Measurements from ENCODE around the gene EXOC5.

EXOC5 gene

DNA sequence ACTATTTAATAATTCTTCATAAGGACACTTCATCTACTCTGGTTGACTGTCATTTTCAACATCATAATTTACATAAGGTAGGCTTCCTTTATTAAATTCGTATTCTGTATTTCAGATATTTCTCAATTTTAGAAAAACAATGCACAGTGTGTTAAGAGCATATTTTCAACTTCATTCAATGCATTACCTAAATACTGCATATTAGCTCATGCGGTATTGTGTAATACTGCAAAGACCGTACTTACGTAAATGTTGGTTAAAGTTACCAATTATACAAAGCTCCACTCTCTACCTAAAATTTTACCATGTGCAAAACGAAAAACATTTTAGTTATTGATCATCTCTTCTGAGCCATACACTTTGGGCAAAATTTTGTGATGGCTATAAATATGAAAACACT lies 62.8 kb downstream of the EXOC5 start:
- TF ChIP-seq RAD21 (IDR thresholded peaks at IDR 0.05; ENCODE audit: low read depth) (no peak), CREB1 (IDR thresholded peaks at IDR 0.05; ENCODE audit: low read depth) (no peak), TCF12 (IDR thresholded peaks at IDR 0.05; ENCODE audit: low read depth) (no peak), EGR1 (IDR thresholded peaks at IDR 0.05) (no peak), FOXM1 (IDR thresholded peaks at IDR 0.05; ENCODE audit: borderline replicate concordance, low read depth) (no peak), TAF1 (IDR thresholded peaks at IDR 0.05; ENCODE audit: low read depth) (no peak), NFIC (IDR thresholded peaks at IDR 0.05) (no peak), ZBTB7A (IDR thresholded peaks at IDR 0.05; ENCODE audit: low read depth) (no peak), TEAD4 (IDR thresholded peaks at IDR 0.05) (no peak), CEBPB (IDR thresholded peaks at IDR 0.05) (no peak), YY1 (IDR thresholded peaks at IDR 0.05; ENCODE audit: low read depth) (no peak), EP300 (IDR thresholded peaks at IDR 0.05; ENCODE audit: borderline replicate concordance) (no peak)
- TF ChIP-seq, protein P1, sequence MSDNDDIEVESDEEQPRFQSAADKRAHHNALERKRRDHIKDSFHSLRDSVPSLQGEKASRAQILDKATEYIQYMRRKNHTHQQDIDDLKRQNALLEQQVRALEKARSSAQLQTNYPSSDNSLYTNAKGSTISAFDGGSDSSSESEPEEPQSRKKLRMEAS (IDR thresholded peaks at IDR 0.05): no peak
- TF ChIP-seq, protein P2, sequence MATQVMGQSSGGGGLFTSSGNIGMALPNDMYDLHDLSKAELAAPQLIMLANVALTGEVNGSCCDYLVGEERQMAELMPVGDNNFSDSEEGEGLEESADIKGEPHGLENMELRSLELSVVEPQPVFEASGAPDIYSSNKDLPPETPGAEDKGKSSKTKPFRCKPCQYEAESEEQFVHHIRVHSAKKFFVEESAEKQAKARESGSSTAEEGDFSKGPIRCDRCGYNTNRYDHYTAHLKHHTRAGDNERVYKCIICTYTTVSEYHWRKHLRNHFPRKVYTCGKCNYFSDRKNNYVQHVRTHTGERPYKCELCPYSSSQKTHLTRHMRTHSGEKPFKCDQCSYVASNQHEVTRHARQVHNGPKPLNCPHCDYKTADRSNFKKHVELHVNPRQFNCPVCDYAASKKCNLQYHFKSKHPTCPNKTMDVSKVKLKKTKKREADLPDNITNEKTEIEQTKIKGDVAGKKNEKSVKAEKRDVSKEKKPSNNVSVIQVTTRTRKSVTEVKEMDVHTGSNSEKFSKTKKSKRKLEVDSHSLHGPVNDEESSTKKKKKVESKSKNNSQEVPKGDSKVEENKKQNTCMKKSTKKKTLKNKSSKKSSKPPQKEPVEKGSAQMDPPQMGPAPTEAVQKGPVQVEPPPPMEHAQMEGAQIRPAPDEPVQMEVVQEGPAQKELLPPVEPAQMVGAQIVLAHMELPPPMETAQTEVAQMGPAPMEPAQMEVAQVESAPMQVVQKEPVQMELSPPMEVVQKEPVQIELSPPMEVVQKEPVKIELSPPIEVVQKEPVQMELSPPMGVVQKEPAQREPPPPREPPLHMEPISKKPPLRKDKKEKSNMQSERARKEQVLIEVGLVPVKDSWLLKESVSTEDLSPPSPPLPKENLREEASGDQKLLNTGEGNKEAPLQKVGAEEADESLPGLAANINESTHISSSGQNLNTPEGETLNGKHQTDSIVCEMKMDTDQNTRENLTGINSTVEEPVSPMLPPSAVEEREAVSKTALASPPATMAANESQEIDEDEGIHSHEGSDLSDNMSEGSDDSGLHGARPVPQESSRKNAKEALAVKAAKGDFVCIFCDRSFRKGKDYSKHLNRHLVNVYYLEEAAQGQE (IDR thresholded peaks at IDR 0.05; ENCODE audit: low read depth): no peak
- TF ChIP-seq, protein P3, sequence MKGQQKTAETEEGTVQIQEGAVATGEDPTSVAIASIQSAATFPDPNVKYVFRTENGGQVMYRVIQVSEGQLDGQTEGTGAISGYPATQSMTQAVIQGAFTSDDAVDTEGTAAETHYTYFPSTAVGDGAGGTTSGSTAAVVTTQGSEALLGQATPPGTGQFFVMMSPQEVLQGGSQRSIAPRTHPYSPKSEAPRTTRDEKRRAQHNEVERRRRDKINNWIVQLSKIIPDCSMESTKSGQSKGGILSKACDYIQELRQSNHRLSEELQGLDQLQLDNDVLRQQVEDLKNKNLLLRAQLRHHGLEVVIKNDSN (IDR thresholded peaks at IDR 0.05): no peak

DNA sequence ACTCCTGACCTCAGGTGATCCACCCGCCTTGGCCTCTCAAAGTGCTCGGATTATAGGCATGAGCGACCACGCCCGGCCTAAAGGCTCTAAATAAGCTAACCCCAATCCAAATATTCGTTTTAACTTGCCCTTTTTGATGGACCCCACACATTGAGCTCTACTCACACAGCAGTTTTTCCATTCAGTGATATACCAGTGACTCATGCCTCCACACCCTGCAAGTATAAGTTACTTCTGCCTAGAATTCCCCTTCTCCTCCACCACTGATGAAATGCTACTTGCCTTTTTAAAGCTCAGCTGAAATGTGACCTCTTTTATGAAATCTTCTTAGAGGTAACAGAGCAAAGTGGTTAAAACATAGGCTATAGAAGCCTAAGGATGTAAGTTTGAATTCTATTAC lies 68.8 kb downstream of the EXOC5 start:
- TF ChIP-seq TCF12 (IDR thresholded peaks at IDR 0.05; ENCODE audit: low read depth) (no peak), CREB1 (IDR thresholded peaks at IDR 0.05; ENCODE audit: low read depth) (no peak), EP300 (IDR thresholded peaks at IDR 0.05; ENCODE audit: borderline replicate concordance) (no peak), CEBPB (IDR thresholded peaks at IDR 0.05) (no peak), FOXM1 (IDR thresholded peaks at IDR 0.05; ENCODE audit: borderline replicate concordance, low read depth) (no peak), EGR1 (IDR thresholded peaks at IDR 0.05) (no peak), ZBTB7A (IDR thresholded peaks at IDR 0.05; ENCODE audit: low read depth) (no peak), RAD21 (IDR thresholded peaks at IDR 0.05; ENCODE audit: low read depth) (no peak), TEAD4 (IDR thresholded peaks at IDR 0.05) (no peak), NFIC (IDR thresholded peaks at IDR 0.05) (no peak), TAF1 (IDR thresholded peaks at IDR 0.05; ENCODE audit: low read depth) (no peak), YY1 (IDR thresholded peaks at IDR 0.05; ENCODE audit: low read depth) (no peak)
- TF ChIP-seq, protein P2 (IDR thresholded peaks at IDR 0.05; ENCODE audit: low read depth): no peak
- TF ChIP-seq, protein P1 (IDR thresholded peaks at IDR 0.05): no peak
- TF ChIP-seq, protein P3 (IDR thresholded peaks at IDR 0.05): no peak

DNA sequence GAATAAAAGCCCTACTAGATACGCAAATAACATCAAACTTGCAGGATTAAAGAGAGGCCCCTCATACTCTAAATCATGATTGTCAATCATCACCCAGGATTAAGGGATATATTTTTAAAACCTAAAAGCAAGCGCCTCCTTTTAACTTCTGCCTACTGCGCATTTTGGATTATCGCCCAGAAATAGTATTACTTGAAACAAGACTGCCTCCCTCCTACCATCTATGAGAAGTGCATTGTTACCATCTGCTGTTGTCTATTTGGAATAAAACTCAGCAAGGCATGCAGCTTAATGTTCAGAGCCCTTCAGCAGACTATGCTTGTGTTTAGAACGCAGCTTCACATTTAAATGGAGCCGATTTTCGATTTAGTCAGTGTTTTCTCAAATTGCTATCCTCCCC lies 79.6 kb downstream of the EXOC5 start:
- TF ChIP-seq TEAD4 (IDR thresholded peaks at IDR 0.05) (no peak), TCF12 (IDR thresholded peaks at IDR 0.05; ENCODE audit: low read depth) (no peak), EGR1 (IDR thresholded peaks at IDR 0.05) (no peak), ZBTB7A (IDR thresholded peaks at IDR 0.05; ENCODE audit: low read depth) (no peak), CREB1 (IDR thresholded peaks at IDR 0.05; ENCODE audit: low read depth) (no peak), RAD21 (IDR thresholded peaks at IDR 0.05; ENCODE audit: low read depth) (peak; percentile 43)
- TF ChIP-seq, protein P2 (IDR thresholded peaks at IDR 0.05; ENCODE audit: low read depth): no peak
- TF ChIP-seq, protein P1 (IDR thresholded peaks at IDR 0.05): no peak
- TF ChIP-seq, protein P3 (IDR thresholded peaks at IDR 0.05): no peak

Measured in Ishikawa (cell line).